ENCODE results near the gene SLX4.

SLX4 gene

GRCh38 chr16:3599121-3599520, 12.3 kb downstream of the SLX4 start:
- DNase-seq = no peak

- DNase-seq = no peak
Measured at GRCh38 chr16:3598236-3598635, 13.2 kb downstream of the SLX4 start.

GRCh38 chr16:3597676-3598075, 13.7 kb downstream of the SLX4 start:
- DNase-seq = no peak

GRCh38 chr16:3597226-3597625, 14.2 kb downstream of the SLX4 start:
- DNase-seq = no peak

GRCh38 chr16:3596101-3596861, 15.1 kb downstream of the SLX4 start:
- DNase-seq = no peak

- DNase-seq = no peak
Measured at GRCh38 chr16:3595521-3596021, 15.8 kb downstream of the SLX4 start.

- DNase-seq = no peak
Measured at GRCh38 chr16:3595110-3595486, 16.3 kb downstream of the SLX4 start.

- DNase-seq = no peak
Measured at GRCh38 chr16:3594316-3595109, 16.9 kb downstream of the SLX4 start.

- no peak for DNase-seq
Measured at GRCh38 chr16:3592559-3592958, 18.8 kb downstream of the SLX4 start.

- DNase-seq = no peak
Measured at GRCh38 chr16:3591991-3592390, 19.4 kb downstream of the SLX4 start.

GRCh38 chr16:3591436-3591803, 20.0 kb downstream of the SLX4 start:
- DNase-seq = no peak

- DNase-seq = no peak
Measured at GRCh38 chr16:3590736-3591435, 20.5 kb downstream of the SLX4 start.

GRCh38 chr16:3589991-3590701, 21.3 kb downstream of the SLX4 start:
- no peak for DNase-seq

GRCh38 chr16:3589441-3589921, 21.9 kb downstream of the SLX4 start:
- DNase-seq = no peak

- no peak for DNase-seq
Measured at GRCh38 chr16:3589001-3589400, 22.4 kb downstream of the SLX4 start.

- DNase-seq = no peak
Measured at GRCh38 chr16:3587547-3588110, 23.8 kb downstream of the SLX4 start.

GRCh38 chr16:3584412-3584811, 27.0 kb downstream of the SLX4 start:
- no peak for DNase-seq

- DNase-seq = no peak
Measured at GRCh38 chr16:3583303-3584038, 27.9 kb downstream of the SLX4 start.

GRCh38 chr16:3582276-3583165, 28.9 kb downstream of the SLX4 start:
- no peak for DNase-seq

- no peak for DNase-seq
Measured at GRCh38 chr16:3581392-3581791, 30.0 kb downstream of the SLX4 start.

- no peak for DNase-seq
Measured at GRCh38 chr16:3580686-3581085, 30.7 kb downstream of the SLX4 start.

Data from NCI-H2081 treated with DMSO at 0.1 percent for 48 hours (cell line).